ENCODE results near the gene NHSL2.
"Not testable (repeated sequence)": the region's sequence is repeated elsewhere in the genome, so short reads cannot be mapped to it uniquely, and the experiment has no call there.

- TF ChIP-seq CTCF (conservative IDR thresholded peaks at IDR 0.05; ENCODE audit: low read depth, low read length); EZH2 (IDR thresholded peaks at IDR 0.05; ENCODE audit: borderline replicate concordance, low read depth, low read length, poor library complexity, severe bottlenecking): not testable (repeated sequence)
These were observed 265.6 kb downstream of the NHSL2 start for GRCh38 chrX:72176289-72176688.

Data from A673 (cell line).